ENCODE results near the gene ADAM33. TPM values are rescaled to one million over a fixed set of nuclear protein-coding genes. Genes with fewer than 3 reads are reported as not detected.

ADAM33 gene
- polyA plus RNA-seq, 2 of the 4 experiments (the other 2 are of a cell fraction), result 0.08 to 0.14 TPM

- no peaks in the 10 kb centered on the region for H3K4me1 ChIP-seq
- ChIA-PET CTCF (interaction anchor here (1.7 to 72.1 kb wide), 3 partner anchors 11 to 43 kb away, joined by 20 to 2233 read pairs (median 1634); partner anchors contain the start of genes ADAM33, ADISSP, CENPB and GFRA4), POLR2A (no interaction called here)
- FAIRE-seq, result no peak
- no peak overlapping the region for H3K4me3 ChIP-seq
- H3K9me3 ChIP-seq, result no peaks in the 10 kb centered on the region
- H3K4me2 ChIP-seq, result no peak overlapping the region
- 63% methylated on average over 4 of the region's 4 CpGs for WGBS (ENCODE audit: missing lambda C conversion rate)
- no peak overlapping the region for H3K27ac ChIP-seq
- no peak for ATAC-seq
- DNase-seq (ENCODE audit: low read depth in 1 of 2, low spot score in 1 of 2), result no peak
- no peak for TF ChIP-seq CTCF (IDR thresholded peaks at IDR 0.05)
- TF ChIP-seq FOXS1 (CRISPR knock-in tag; IDR thresholded peaks at IDR 0.05), result no peak
- no peak for TF ChIP-seq ELK1 (IDR thresholded peaks at IDR 0.05; ENCODE audit: low read depth, low read length)
- no peak for TF ChIP-seq MAX (IDR thresholded peaks at IDR 0.05)
- TF ChIP-seq RNF2 (IDR thresholded peaks at IDR 0.05; ENCODE audit: borderline replicate concordance, low read depth), result no peak
- TF ChIP-seq HOXA7 (CRISPR knock-in tag; IDR thresholded peaks at IDR 0.05), result no peak
- TF ChIP-seq SREBF2 (IDR thresholded peaks at IDR 0.05), result no peak
- no peak for TF ChIP-seq GATA3 (IDR thresholded peaks at IDR 0.05; ENCODE audit: borderline replicate concordance)
- TF ChIP-seq ZSCAN20 (CRISPR knock-in tag; IDR thresholded peaks at IDR 0.05), result no peak
- no peak for TF ChIP-seq NPAS2 (CRISPR knock-in tag; IDR thresholded peaks at IDR 0.05; ENCODE audit: borderline replicate concordance)
- no peak for TF ChIP-seq USF2 (IDR thresholded peaks at IDR 0.05)
- no peak for TF ChIP-seq RCOR1 (IDR thresholded peaks at IDR 0.05; ENCODE audit: low read depth, low read length)
- TF ChIP-seq TP53 (CRISPR knock-in tag; IDR thresholded peaks at IDR 0.05), result no peak
- TF ChIP-seq MAZ (IDR thresholded peaks at IDR 0.05; ENCODE audit: borderline replicate concordance, low read depth, low read length), result no peak
- TF ChIP-seq HOXB5 (CRISPR knock-in tag; IDR thresholded peaks at IDR 0.05), result no peak
Observed at GRCh38 chr20:3721912-3722311, 40.1 kb upstream of the ADAM33 start.

GRCh38 chr20:3720626-3721025 lies 38.8 kb upstream of the ADAM33 start:
- Histone ChIP-seq H3K9me3 (no peaks in the 10 kb centered on the region), H3K4me1 (no peaks in the 10 kb centered on the region), H3K27ac (no peak overlapping the region), H3K4me2 (no peak overlapping the region), H3K4me3 (no peak overlapping the region)
- FAIRE-seq (peak; percentile 84), ATAC-seq (no peak), DNase-seq (ENCODE audit: low read depth in 1 of 2, low spot score in 1 of 2) (no peak)
- ChIA-PET CTCF (interaction anchor here (0.8 to 72.1 kb wide), 4 partner anchors 10 to 48 kb away, joined by 3 to 2233 read pairs (median 92); partner anchors contain the start of genes ADAM33 and GFRA4), POLR2A (no interaction called here)
- 39% methylated on average over 6 of the region's 6 CpGs for WGBS (ENCODE audit: missing lambda C conversion rate)
- no peak for TF ChIP-seq HDAC2 (IDR thresholded peaks at IDR 0.05)
- no peak for TF ChIP-seq ZSCAN20 (CRISPR knock-in tag; IDR thresholded peaks at IDR 0.05)
- no peak for TF ChIP-seq PBX3 (IDR thresholded peaks at IDR 0.05)
- no peak for TF ChIP-seq JUNB (IDR thresholded peaks at IDR 0.05)
- no peak for TF ChIP-seq ESRRA (IDR thresholded peaks at IDR 0.05; ENCODE audit: borderline replicate concordance, low read length)
- TF ChIP-seq SMC3 (IDR thresholded peaks at IDR 0.05), result no peak
- no peak for TF ChIP-seq POLR2AphosphoS2 (conservative IDR thresholded peaks at IDR 0.05; ENCODE audit: low read length)
- TF ChIP-seq MYC (IDR thresholded peaks at IDR 0.05; ENCODE audit: borderline replicate concordance, low read length), result no peak
- TF ChIP-seq MAZ (IDR thresholded peaks at IDR 0.05; ENCODE audit: borderline replicate concordance, low read depth, low read length), result no peak
- no peak for TF ChIP-seq FOSL2 (IDR thresholded peaks at IDR 0.05)
- no peak for TF ChIP-seq FOSL2 (CRISPR knock-in tag; IDR thresholded peaks at IDR 0.05)
- TF ChIP-seq EHMT2 (IDR thresholded peaks at IDR 0.05; ENCODE audit: low read depth), result no peak
- no peak for TF ChIP-seq ZFP36 (IDR thresholded peaks at IDR 0.05; ENCODE audit: borderline replicate concordance, partially characterized antibody)

Measured in A549 (cell line).